Mammary epithelial cell (primary cell): ENCODE data around the gene BCAS3.

ENCODE experiments used
- CTCF ChIP-seq, 2 donors: IDR thresholded peaks in 1 of 2; conservative IDR thresholded peaks in 1 of 2; 2 replicates each; pipeline ENCODE4 v1.5.1; 2011 to 2012; ENCODE audit warnings: inconsistent platforms in 2 of 2, low read length in 2 of 2, mild to moderate bottlenecking in 2 of 2, control low read depth in 1 of 2, low read depth in 1 of 2; ENCODE audit not compliant: insufficient read depth in 1 of 2; ENCODE audit errors: extremely low read depth in 1 of 2
- EZH2 ChIP-seq: IDR thresholded peaks from 2 replicates; pipeline ENCODE4 v1.6.1; 2012; ENCODE audit warnings: low read length, inconsistent platforms, borderline replicate concordance

- no peak for TF ChIP-seq CTCF (conservative IDR thresholded peaks at IDR 0.05 in 1 of 2, IDR thresholded peaks at IDR 0.05 in 1 of 2; ENCODE audit: extremely low read depth in 1 of 2, insufficient read depth in 1 of 2, low read depth in 1 of 2, low read length in 2 of 2)
- no peak for TF ChIP-seq EZH2
These were observed 333.1 kb downstream of the BCAS3 start for GRCh38 chr17:61010661-61011170.
